Right ventricle myocardium superior (tissue), 1 donor: ENCODE measurements around the gene ITGB4. TPM values are rescaled to one million over a fixed set of nuclear protein-coding genes. Genes with fewer than 3 reads are reported as not detected.
A peak's percentile ranks its signal among the peaks of the same experiment; 100 is the strongest.

Experiments used
- ATAC-seq: fragments of 200-7000 bp; cut with Tn5 transposase; one replicate; pipeline ENCODE4 v1.9.1; 2020; ENCODE audit warnings: mild to moderate bottlenecking; ENCODE audit not compliant: poor library complexity
- DNase-seq: peaks from one replicate; pipeline ENCODE4 v3.0.0-alpha.2; 2020
- intact Hi-C: fragments of 100-400 bp; cut with DNase I; formaldehyde crosslinking; loops from one replicate; pipeline ENCODE4 v1.11.2; 2022
- total RNA-seq: library from RNA; stranded (reverse); fragmentation: NEBNext Ultra II Directional; extraction: Animal tissue kit (Norgen Biotek cat#: 25700); gene quantifications from one replicate; pipeline ENCODE4 v1.2.1, GENCODE V29; 2021
- donor health status: DM: no; HTN: yes; CAD: no; lungs with severe emphysema.

ITGB4 gene
- total RNA-seq, 1 donor from 2014 or later = 9.4 TPM

- intact Hi-C loops = no loop called here
- DNase-seq (no peak), ATAC-seq (no peak)
Observed at GRCh38 chr17:75724016-75725003, 3.1 kb downstream of the ITGB4 start.

GRCh38 chr17:75725504-75725903 lies 4.2 kb downstream of the ITGB4 start:
- intact Hi-C loops = no loop called here
- DNase-seq (no peak), ATAC-seq (no peak)

DNA sequence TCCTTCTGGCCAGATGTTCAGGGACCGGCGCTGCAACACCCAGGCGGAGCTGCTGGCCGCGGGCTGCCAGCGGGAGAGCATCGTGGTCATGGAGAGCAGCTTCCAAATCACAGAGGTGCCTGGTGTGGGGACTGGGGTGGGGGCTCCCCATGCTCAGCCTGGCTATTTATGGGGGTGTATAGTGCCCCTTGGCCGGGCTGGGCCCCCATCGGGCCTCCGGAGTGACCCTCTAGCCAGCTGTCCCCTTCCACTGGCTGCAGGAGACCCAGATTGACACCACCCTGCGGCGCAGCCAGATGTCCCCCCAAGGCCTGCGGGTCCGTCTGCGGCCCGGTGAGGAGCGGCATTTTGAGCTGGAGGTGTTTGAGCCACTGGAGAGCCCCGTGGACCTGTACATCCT lies 6.1 kb downstream of the ITGB4 start:
- ATAC-seq (no peak), DNase-seq (no peak)
- intact Hi-C loops = no loop called here

- intact Hi-C loops = no loop called here
- no peak for ATAC-seq
- no peak for DNase-seq
Observed at GRCh38 chr17:75729351-75729750, 8.1 kb downstream of the ITGB4 start.

- intact Hi-C loops = no loop called here
- no peak for ATAC-seq
- DNase-seq = no peak
Observed at GRCh38 chr17:75730065-75730464, 8.8 kb downstream of the ITGB4 start.

DNA sequence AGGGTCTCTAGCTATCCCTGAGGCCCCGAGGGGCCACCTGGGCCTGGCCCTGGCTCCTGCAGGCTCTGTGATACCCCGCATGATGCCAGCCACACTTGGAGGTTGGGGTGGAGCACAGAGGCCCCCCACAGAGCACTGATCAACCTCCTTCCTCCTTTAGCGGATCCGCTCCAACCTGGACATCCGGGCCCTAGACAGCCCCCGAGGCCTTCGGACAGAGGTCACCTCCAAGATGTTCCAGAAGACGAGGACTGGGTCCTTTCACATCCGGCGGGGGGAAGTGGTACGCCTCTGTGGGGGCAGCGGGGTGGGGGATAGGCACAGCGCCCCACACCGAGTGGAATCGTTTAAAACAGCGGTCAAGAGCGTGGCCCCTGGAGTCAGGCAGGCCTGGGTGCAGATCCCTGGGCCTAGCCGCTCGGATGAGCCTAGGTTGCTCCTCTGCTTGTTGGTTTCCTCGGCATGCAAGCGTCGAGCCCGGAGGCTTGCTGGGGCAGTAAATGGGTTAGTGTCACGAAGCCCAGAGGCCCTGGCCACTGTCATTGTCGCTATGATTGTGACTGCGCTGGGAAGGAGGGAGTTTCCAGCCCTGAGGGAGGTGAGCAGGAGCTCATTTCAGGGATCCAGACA lies 9.9 kb downstream of the ITGB4 start:
- no peak for DNase-seq
- intact Hi-C loops = no loop called here
- no peak for ATAC-seq

DNA sequence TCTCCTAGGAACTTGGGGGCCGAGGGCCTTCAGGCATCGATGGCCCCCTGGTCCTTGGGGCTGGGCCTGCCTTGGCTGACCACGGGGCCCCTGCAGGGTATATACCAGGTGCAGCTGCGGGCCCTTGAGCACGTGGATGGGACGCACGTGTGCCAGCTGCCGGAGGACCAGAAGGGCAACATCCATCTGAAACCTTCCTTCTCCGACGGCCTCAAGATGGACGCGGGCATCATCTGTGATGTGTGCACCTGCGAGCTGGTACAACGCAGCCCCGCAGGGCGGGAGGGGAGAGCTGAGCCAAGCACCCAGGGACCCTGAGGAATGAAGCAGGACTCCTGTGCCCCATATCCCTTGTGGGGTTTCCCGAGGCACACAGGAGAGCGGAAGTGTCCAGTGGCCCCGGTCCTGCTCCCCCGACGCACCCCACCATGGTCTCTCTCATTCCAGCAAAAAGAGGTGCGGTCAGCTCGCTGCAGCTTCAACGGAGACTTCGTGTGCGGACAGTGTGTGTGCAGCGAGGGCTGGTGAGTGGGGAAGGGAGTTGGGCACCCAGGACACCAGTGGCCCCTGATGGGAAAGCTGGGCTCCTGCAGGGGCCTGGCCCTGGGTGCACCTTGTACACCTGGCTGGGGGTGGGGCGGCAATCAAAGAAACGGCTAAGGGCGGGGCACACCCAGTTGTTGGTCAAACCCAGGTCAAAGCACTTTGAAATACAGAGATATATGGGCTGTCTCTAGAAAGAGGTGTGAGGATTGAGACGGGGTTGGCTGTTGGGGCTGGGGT lies 10.6 kb downstream of the ITGB4 start:
- ATAC-seq (no peak), DNase-seq (no peak)
- intact Hi-C loops = no loop called here

DNA sequence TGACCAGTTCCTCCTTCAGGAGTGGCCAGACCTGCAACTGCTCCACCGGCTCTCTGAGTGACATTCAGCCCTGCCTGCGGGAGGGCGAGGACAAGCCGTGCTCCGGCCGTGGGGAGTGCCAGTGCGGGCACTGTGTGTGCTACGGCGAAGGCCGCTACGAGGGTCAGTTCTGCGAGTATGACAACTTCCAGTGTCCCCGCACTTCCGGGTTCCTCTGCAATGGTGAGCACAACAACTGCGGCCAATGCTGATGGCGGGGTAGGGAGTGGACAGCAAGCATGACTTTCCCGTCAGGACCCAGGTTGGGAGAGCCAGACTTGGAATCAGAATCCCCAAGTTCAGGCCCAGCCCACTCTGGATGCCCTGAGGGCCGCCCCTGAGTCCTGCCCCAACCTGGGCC lies 12.2 kb downstream of the ITGB4 start:
- intact Hi-C loops = no loop called here
- no peak for ATAC-seq
- no peak for DNase-seq

GRCh38 chr17:75734674-75735294 lies 13.5 kb downstream of the ITGB4 start:
- DNase-seq (no peak), ATAC-seq (no peak)
- intact Hi-C loops = no loop called here

GRCh38 chr17:75736173-75736835 lies 15.0 kb downstream of the ITGB4 start:
- DNase-seq (no peak), ATAC-seq (no peak)
- intact Hi-C loops = no loop called here

DNA sequence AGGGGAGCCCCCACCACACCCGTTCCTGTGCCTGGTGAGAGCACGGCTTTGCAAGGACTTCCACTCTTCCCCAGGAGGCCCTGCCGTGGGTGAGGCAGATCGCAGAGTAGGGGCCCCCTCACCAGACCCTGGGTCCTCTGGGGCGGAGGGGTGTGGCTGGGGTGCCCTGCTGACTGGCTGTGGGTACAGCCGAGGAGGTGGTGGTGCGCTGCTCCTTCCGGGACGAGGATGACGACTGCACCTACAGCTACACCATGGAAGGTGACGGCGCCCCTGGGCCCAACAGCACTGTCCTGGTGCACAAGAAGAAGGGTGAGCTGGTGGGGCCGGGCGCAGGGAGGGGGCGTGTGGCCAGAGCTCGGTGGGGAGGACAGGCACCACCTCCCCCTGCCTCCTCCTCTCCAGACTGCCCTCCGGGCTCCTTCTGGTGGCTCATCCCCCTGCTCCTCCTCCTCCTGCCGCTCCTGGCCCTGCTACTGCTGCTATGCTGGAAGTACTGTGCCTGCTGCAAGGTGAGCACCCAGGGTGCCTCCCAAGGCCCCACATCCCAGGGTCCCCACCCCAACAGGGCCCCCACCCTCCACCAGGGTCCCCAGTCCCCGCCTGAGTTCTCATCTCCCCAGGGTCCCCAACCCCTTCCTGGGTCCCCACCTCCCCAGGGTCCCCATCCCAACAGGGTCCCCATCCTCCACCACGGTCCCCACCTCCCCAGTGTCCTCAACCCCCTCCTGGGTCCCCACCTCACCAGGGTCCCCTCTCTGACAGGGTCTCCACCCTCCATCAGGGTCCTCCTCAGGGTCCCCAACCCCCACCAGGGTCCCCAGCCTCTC lies 16.1 kb downstream of the ITGB4 start:
- intact Hi-C loops = no loop called here
- no peak for DNase-seq
- ATAC-seq = no peak

GRCh38 chr17:75738218-75738802 lies 17.1 kb downstream of the ITGB4 start:
- peak; percentile 10 for ATAC-seq
- intact Hi-C loops = no loop called here
- peak; percentile 74 for DNase-seq

DNA sequence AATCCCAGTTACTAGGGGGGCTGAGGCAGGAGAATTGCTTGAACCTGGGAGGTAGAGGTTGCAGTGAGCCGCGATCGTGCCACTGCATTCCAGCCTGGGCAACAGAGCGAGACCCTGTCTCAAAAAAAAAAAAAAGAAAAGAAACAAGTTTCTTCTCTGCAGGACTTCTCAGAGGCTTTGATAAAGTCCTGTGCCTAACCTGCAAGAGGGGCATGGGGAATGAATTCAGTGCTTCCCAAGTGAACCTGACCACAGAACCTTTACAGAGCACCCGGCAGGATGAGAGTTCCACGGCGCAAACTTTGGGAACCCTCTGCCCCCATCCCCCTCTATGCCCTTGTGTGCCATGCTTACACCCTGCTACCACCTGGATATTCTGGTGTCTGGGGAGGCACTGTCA lies 17.9 kb downstream of the ITGB4 start:
- ATAC-seq (no peak), DNase-seq (no peak)
- intact Hi-C loops = no loop called here

DNA sequence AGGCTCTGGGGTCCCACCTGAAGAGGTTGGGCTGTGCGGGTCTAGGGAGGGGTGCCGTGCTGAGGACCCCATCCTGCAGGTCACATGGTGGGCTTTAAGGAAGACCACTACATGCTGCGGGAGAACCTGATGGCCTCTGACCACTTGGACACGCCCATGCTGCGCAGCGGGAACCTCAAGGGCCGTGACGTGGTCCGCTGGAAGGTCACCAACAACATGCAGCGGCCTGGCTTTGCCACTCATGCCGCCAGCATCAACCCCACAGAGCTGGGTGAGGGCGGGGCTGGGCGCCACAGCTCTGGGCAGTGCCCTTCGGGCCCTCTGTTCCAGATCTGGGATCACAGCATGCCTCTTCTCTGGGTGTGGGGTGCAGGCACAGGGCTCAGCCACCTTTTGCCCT lies 18.5 kb downstream of the ITGB4 start:
- no peak for DNase-seq

DNA sequence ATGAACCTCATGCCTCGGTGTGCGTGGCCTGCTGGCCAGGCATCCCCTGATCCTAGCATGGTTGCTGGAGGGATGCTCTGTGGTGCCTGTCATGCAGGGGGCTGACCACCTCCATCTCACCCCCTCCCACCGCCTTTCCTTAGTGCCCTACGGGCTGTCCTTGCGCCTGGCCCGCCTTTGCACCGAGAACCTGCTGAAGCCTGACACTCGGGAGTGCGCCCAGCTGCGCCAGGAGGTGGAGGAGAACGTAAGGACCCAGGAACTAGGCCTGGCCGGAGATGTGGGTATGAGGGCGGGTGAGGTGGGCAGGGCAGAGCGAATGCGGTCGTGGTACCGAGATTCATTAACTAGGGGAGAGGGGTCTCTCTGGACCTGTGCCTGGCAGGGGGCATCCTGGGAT lies 19.0 kb downstream of the ITGB4 start:
- DNase-seq = no peak
- intact Hi-C loops = no loop called here
- no peak for ATAC-seq

More for the DNA sequence above, 18.5 kb downstream of the ITGB4 start:
- ATAC-seq = no peak
- intact Hi-C loops = no loop called here

DNA sequence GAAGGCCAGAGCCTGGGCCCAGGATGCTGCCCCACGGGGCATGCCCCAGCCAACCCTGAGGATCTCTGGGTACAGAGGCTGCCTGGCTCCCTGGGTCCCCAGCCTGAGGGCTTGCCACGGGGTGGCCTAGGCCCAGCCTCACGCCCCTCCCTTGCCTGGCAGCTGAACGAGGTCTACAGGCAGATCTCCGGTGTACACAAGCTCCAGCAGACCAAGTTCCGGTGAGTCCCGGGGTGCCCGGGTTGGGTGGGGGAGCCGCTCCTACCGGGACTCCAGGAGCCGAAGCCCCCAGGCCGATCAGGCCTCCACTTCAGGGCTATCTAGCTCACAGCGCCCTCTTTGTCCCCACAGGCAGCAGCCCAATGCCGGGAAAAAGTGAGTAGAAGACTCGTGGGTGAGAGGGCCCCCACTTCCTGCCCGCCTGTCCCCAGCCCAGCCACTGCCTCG lies 19.4 kb downstream of the ITGB4 start:
- no peak for ATAC-seq
- intact Hi-C loops = no loop called here
- no peak for DNase-seq

DNA sequence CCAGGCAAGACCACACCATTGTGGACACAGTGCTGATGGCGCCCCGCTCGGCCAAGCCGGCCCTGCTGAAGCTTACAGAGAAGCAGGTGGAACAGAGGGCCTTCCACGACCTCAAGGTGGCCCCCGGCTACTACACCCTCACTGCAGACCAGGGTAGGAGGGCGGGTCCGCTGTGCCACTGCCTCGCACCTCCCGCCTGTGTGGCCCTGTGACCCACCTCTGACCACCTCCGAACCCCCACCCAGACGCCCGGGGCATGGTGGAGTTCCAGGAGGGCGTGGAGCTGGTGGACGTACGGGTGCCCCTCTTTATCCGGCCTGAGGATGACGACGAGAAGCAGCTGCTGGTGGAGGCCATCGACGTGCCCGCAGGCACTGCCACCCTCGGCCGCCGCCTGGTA lies 21.1 kb downstream of the ITGB4 start:
- no peak for DNase-seq
- intact Hi-C loops = no loop called here
- ATAC-seq = no peak
